Measurements from ENCODE around the gene SSH2. TPM values are rescaled to one million over a fixed set of nuclear protein-coding genes. Genes with fewer than 3 reads are reported as not detected.

The SSH2 gene
- total RNA-seq, 6 donors from 2014 or later, result 55.4 to 82.9 (median 67.8) TPM

GRCh38 chr17:29828676-29829284 lies 101.2 kb downstream of the SSH2 start:
- 67 to 75% methylated on average over 3 of the region's 3 CpGs for whole genome bisulfite sequencing, 2 donors
- no peaks in the 10 kb centered on the region for H3K36me3 ChIP-seq
- H3K4me1 ChIP-seq, result no peaks in the 10 kb centered on the region
- no peak overlapping the region for H3K27ac ChIP-seq
- no peak for ATAC-seq (ENCODE audit: low FRiP score in 2 of 2)
- TF ChIP-seq POLR2A (IDR thresholded peaks at IDR 0.05), result no peak
- TF ChIP-seq POLR2AphosphoS5 (IDR thresholded peaks at IDR 0.05), result no peak
- TF ChIP-seq, protein P1, sequence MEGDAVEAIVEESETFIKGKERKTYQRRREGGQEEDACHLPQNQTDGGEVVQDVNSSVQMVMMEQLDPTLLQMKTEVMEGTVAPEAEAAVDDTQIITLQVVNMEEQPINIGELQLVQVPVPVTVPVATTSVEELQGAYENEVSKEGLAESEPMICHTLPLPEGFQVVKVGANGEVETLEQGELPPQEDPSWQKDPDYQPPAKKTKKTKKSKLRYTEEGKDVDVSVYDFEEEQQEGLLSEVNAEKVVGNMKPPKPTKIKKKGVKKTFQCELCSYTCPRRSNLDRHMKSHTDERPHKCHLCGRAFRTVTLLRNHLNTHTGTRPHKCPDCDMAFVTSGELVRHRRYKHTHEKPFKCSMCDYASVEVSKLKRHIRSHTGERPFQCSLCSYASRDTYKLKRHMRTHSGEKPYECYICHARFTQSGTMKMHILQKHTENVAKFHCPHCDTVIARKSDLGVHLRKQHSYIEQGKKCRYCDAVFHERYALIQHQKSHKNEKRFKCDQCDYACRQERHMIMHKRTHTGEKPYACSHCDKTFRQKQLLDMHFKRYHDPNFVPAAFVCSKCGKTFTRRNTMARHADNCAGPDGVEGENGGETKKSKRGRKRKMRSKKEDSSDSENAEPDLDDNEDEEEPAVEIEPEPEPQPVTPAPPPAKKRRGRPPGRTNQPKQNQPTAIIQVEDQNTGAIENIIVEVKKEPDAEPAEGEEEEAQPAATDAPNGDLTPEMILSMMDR (IDR thresholded peaks at IDR 0.05), result no peak
- TF ChIP-seq EP300 (IDR thresholded peaks at IDR 0.05), result no peak
- H3K4me3 ChIP-seq, result no peak overlapping the region
- no peak for DNase-seq
- H3K9me3 ChIP-seq, result no peaks in the 10 kb centered on the region
- no peaks in the 10 kb centered on the region for H3K27me3 ChIP-seq

DNA sequence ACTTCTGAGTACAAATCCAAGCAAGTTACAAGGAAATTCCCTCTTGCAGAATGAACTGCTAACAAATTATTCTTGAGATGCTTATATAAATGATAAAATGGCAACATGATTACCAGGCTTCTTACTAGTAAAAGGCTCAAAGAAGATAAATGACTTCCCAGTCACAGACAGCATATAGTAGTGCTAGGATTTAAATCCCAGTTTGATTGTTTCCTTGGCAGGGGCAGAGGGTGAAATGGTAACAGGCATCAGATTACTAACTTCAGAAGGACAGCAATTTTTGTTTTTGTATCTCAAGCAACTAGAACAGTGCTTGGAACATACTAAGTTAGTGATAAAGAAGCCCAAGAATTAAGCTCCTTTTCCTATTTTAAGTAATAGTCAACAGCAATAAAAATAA lies 102.8 kb downstream of the SSH2 start:
- Histone ChIP-seq H3K4me1 (no peaks in the 10 kb centered on the region), H3K27ac (no peak overlapping the region), H3K27me3 (no peaks in the 10 kb centered on the region), H3K9me3 (no peaks in the 10 kb centered on the region), H3K4me3 (no peak overlapping the region), H3K36me3 (no peaks in the 10 kb centered on the region)
- DNase-seq, result no peak
- TF ChIP-seq, protein P1 (IDR thresholded peaks at IDR 0.05), result no peak
- no peak for TF ChIP-seq POLR2AphosphoS5 (IDR thresholded peaks at IDR 0.05)
- TF ChIP-seq POLR2A (IDR thresholded peaks at IDR 0.05), result no peak
- no peak for TF ChIP-seq EP300 (IDR thresholded peaks at IDR 0.05)
- no peak for ATAC-seq (ENCODE audit: low FRiP score in 2 of 2)

- H3K36me3 ChIP-seq, result no peaks in the 10 kb centered on the region
- H3K4me3 ChIP-seq, result no peak overlapping the region
- no peak overlapping the region for H3K27ac ChIP-seq
- no peak for TF ChIP-seq POLR2AphosphoS5 (IDR thresholded peaks at IDR 0.05)
- no peak for TF ChIP-seq POLR2A (IDR thresholded peaks at IDR 0.05)
- TF ChIP-seq, protein P1 (IDR thresholded peaks at IDR 0.05), result no peak
- no peak for TF ChIP-seq EP300 (IDR thresholded peaks at IDR 0.05)
- peak in 1 of 2 donors; percentile 62 for ATAC-seq (ENCODE audit: low FRiP score in 2 of 2)
- no peaks in the 10 kb centered on the region for H3K27me3 ChIP-seq
- WGBS, 2 donors, result 38 to 56% methylated on average over 2 of the region's 2 CpGs
- no peak for DNase-seq
- H3K9me3 ChIP-seq, result no peaks in the 10 kb centered on the region
- H3K4me1 ChIP-seq, result no peaks in the 10 kb centered on the region
Measured at GRCh38 chr17:29826114-29826692, 103.8 kb downstream of the SSH2 start.

GRCh38 chr17:29825604-29826003 lies 104.4 kb downstream of the SSH2 start:
- no peaks in the 10 kb centered on the region for H3K4me1 ChIP-seq
- ATAC-seq (ENCODE audit: low FRiP score in 2 of 2), result no peak
- TF ChIP-seq, protein P1 (IDR thresholded peaks at IDR 0.05), result no peak
- TF ChIP-seq POLR2A (IDR thresholded peaks at IDR 0.05) (no peak), POLR2AphosphoS5 (IDR thresholded peaks at IDR 0.05) (no peak), EP300 (IDR thresholded peaks at IDR 0.05) (no peak)
- H3K4me3 ChIP-seq, result no peak overlapping the region
- peak overlapping the region in 2 of 4 donors; percentile 31 to 41 for H3K27ac ChIP-seq
- H3K9me3 ChIP-seq, result no peaks in the 10 kb centered on the region
- 85 to 86% methylated on average over 3 of the region's 3 CpGs for WGBS, 2 donors
- DNase-seq, result no peak
- no peaks in the 10 kb centered on the region for H3K27me3 ChIP-seq
- H3K36me3 ChIP-seq, result no peaks in the 10 kb centered on the region

- DNase-seq (no peak), ATAC-seq (ENCODE audit: low FRiP score in 2 of 2) (no peak)
- WGBS, 2 donors, result 79 to 86% methylated on average over 1 of the region's 1 CpG
- Histone ChIP-seq H3K9me3 (no peaks in the 10 kb centered on the region), H3K36me3 (no peaks in the 10 kb centered on the region), H3K27me3 (no peaks in the 10 kb centered on the region), H3K4me3 (no peak overlapping the region), H3K27ac (no peak overlapping the region), H3K4me1 (no peaks in the 10 kb centered on the region)
- TF ChIP-seq, protein P1 (IDR thresholded peaks at IDR 0.05), result no peak
- TF ChIP-seq POLR2AphosphoS5 (IDR thresholded peaks at IDR 0.05) (no peak), EP300 (IDR thresholded peaks at IDR 0.05) (no peak), POLR2A (IDR thresholded peaks at IDR 0.05) (no peak)
Measured at GRCh38 chr17:29821897-29822296, 108.1 kb downstream of the SSH2 start.
